ENCODE data around the gene ZNF784. TPM values are rescaled to one million over a fixed set of nuclear protein-coding genes. Genes with fewer than 3 reads are reported as not detected.

Gene ZNF784
- total RNA-seq, 3 donors from 2014 or later (not counting 1 experiment from before 2014, with no cell fraction given) = 6.4 to 7.9 (median 7.1) TPM

DNA sequence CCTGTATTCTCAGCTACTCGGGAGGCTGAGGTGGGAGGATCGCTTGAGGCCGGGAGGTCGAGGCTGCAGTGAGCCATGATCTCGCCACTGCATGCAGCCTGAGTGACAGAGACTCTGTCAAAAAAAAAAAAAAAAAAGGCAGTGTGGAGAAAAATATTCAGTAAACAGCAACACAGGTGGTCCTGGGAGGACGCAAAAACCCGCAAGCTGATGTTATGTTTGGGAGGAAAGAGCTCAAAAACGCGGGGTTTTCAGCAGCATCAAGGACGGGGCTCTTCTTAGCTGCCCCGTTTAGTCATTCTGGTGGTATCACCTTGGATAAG, 599 bp upstream of the ZNF784 start:
- no peaks in the 10 kb centered on the region for H3K9me3 ChIP-seq (ENCODE audit: control insufficient read depth, insufficient read depth, low read length)
- no peaks in the 10 kb centered on the region for H3K9me3 Mint-ChIP-seq
- H3K4me1 Mint-ChIP-seq = peaks cover 14 to 27% of the 10 kb centered on the region in 2 donors
- intact Hi-C loops (cut with micrococcal nuclease) = no loop called here
- H3K27ac Mint-ChIP-seq = peak overlapping the region; percentile 88 to 98
- DNase-seq (no peak), ATAC-seq (no peak)
- H3K27me3 ChIP-seq (ENCODE audit: control insufficient read depth, insufficient read depth, low read length) = no peaks in the 10 kb centered on the region
- WGBS (ENCODE audit: insufficient coverage) = 56% methylated on average over 11 of the region's 11 CpGs
- no peaks in the 10 kb centered on the region for H3K36me3 Mint-ChIP-seq
- H3K36me3 ChIP-seq (ENCODE audit: control insufficient read depth, insufficient read depth, low read length) = no peaks in the 10 kb centered on the region
- H3K4me1 ChIP-seq (ENCODE audit: control insufficient read depth, insufficient read depth, low read length) = peaks cover 19% of the 10 kb centered on the region
- peak overlapping the region; percentile 64 for H3K4me3 ChIP-seq (ENCODE audit: low read length)
- H3K4me3 Mint-ChIP-seq = peak overlapping the region; percentile 87
- TF ChIP-seq, protein P1, sequence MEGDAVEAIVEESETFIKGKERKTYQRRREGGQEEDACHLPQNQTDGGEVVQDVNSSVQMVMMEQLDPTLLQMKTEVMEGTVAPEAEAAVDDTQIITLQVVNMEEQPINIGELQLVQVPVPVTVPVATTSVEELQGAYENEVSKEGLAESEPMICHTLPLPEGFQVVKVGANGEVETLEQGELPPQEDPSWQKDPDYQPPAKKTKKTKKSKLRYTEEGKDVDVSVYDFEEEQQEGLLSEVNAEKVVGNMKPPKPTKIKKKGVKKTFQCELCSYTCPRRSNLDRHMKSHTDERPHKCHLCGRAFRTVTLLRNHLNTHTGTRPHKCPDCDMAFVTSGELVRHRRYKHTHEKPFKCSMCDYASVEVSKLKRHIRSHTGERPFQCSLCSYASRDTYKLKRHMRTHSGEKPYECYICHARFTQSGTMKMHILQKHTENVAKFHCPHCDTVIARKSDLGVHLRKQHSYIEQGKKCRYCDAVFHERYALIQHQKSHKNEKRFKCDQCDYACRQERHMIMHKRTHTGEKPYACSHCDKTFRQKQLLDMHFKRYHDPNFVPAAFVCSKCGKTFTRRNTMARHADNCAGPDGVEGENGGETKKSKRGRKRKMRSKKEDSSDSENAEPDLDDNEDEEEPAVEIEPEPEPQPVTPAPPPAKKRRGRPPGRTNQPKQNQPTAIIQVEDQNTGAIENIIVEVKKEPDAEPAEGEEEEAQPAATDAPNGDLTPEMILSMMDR (IDR thresholded peaks at IDR 0.05) = no peak
- peak overlapping the region; percentile 97 for H3K27ac ChIP-seq (ENCODE audit: low read length)
- no peaks in the 10 kb centered on the region for H3K27me3 Mint-ChIP-seq (ENCODE audit: low read depth in 2 of 2)

DNA sequence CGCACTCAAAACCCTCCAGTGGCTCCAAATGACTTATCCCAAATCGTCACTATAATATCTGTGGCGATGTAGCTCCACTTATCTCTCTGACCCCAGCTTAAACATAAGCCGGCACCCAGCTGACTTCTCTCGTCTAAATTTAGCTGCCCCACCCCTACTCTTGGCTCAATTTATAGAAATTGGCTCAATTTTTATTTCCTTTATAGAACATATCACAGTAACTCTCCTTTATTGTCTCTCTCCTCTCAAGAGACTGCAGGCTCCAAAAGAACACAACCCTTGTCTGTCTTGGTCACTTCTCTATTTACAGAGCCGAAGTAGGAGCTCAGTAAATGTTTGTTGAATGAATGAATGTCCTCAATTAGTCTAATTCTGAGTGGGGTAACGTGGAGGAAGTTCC, 805 bp downstream of the ZNF784 start:
- Histone ChIP-seq H3K36me3 (ENCODE audit: control insufficient read depth, insufficient read depth, low read length) (no peaks in the 10 kb centered on the region), H3K4me1 (ENCODE audit: control insufficient read depth, insufficient read depth, low read length) (peaks cover 20% of the 10 kb centered on the region), H3K27ac (ENCODE audit: low read length) (peak overlapping the region; percentile 40), H3K9me3 (ENCODE audit: control insufficient read depth, insufficient read depth, low read length) (no peaks in the 10 kb centered on the region), H3K27me3 (ENCODE audit: control insufficient read depth, insufficient read depth, low read length) (no peaks in the 10 kb centered on the region), H3K4me3 (ENCODE audit: low read length) (no peak overlapping the region)
- intact Hi-C loops (cut with micrococcal nuclease) = no loop called here
- H3K36me3 Mint-ChIP-seq = no peaks in the 10 kb centered on the region
- DNase-seq = no peak
- H3K9me3 Mint-ChIP-seq = no peaks in the 10 kb centered on the region
- peak overlapping the region; percentile 88 to 98 for H3K27ac Mint-ChIP-seq
- no peaks in the 10 kb centered on the region for H3K27me3 Mint-ChIP-seq (ENCODE audit: low read depth in 2 of 2)
- WGBS (ENCODE audit: insufficient coverage) = 94% methylated on average over 6 of the region's 7 CpGs
- no peak overlapping the region for H3K4me3 Mint-ChIP-seq
- H3K4me1 Mint-ChIP-seq = peaks cover 14 to 29% of the 10 kb centered on the region in 2 donors
- TF ChIP-seq, protein P1 (IDR thresholded peaks at IDR 0.05) = no peak
- ATAC-seq = no peak

DNA sequence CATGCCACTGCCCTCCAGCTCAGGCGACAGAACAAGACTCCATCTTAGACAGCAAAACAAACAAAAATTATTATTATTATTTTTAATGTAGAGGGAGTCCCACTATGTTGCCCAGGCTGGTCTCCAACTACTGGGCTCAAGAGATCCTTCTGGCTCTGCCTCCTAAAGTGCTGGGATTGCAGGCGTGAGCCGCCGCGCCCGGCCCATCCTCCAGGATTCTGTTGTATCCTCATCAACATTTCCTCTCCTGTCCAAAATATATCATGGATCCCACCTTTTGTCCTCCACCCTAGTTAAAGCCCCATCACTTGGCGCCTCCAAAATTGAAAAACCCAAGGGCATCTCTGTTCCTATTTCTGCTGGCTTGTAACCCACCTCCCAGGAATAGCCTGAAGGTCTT, 1.2 kb downstream of the ZNF784 start:
- no peak overlapping the region for H3K4me3 Mint-ChIP-seq
- H3K9me3 Mint-ChIP-seq = no peaks in the 10 kb centered on the region
- peaks cover 14 to 31% of the 10 kb centered on the region in 2 donors for H3K4me1 Mint-ChIP-seq
- Histone ChIP-seq H3K36me3 (ENCODE audit: control insufficient read depth, insufficient read depth, low read length) (no peaks in the 10 kb centered on the region), H3K27me3 (ENCODE audit: control insufficient read depth, insufficient read depth, low read length) (no peaks in the 10 kb centered on the region), H3K4me1 (ENCODE audit: control insufficient read depth, insufficient read depth, low read length) (peaks cover 21% of the 10 kb centered on the region), H3K27ac (ENCODE audit: low read length) (no peak overlapping the region), H3K9me3 (ENCODE audit: control insufficient read depth, insufficient read depth, low read length) (no peaks in the 10 kb centered on the region), H3K4me3 (ENCODE audit: low read length) (no peak overlapping the region)
- DNase-seq (no peak), ATAC-seq (no peak)
- H3K27ac Mint-ChIP-seq = peak overlapping the region; percentile 88 to 98
- no peaks in the 10 kb centered on the region for H3K27me3 Mint-ChIP-seq (ENCODE audit: low read depth in 2 of 2)
- TF ChIP-seq, protein P1 (IDR thresholded peaks at IDR 0.05) = no peak
- intact Hi-C loops (cut with micrococcal nuclease) = no loop called here
- WGBS (ENCODE audit: insufficient coverage) = 98% methylated on average over 6 of the region's 7 CpGs
- H3K36me3 Mint-ChIP-seq = no peaks in the 10 kb centered on the region

DNA sequence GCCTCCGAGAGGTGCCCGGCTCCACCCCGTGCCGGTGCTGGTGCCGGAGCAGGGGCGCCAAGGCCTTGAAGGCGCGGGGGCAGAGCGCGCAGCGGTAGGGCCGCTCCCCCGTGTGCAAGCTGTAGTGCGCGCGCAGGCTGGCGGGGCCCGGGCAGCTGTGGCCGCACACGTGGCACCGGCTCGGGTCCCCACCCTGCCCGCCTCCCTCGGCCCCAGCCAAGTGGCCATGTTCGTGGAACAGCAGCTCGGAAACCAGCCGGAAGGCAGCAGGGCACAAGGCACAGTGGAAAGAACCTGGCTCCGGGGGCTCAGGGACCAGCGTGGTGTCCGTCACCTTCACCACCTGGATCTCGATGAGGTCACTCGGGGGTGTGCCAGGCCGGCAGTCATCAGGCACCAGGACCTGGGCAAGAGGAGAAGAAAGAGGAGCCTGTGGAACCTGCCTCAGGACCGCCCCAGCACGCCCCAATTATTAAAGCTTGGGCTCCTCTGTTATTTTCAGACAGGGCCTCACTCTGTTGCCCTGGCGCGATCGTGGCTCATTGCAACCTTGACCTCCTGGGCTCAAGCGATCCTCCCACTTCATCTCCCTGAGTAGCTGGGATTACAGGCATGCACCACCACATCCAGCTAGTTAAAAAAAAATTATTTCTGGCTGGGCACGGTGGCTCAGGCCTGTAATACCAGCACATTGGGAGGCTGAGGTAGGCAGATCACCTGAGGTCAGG, 2.0 kb downstream of the ZNF784 start:
- Mint-ChIP-seq H3K4me3 (no peak overlapping the region), H3K27ac (no peak overlapping the region), H3K9me3 (no peaks in the 10 kb centered on the region), H3K4me1 (peaks cover 14 to 31% of the 10 kb centered on the region in 2 donors), H3K36me3 (no peaks in the 10 kb centered on the region), H3K27me3 (ENCODE audit: low read depth in 2 of 2) (no peaks in the 10 kb centered on the region)
- H3K27ac ChIP-seq (ENCODE audit: low read length) = no peak overlapping the region
- H3K4me1 ChIP-seq (ENCODE audit: control insufficient read depth, insufficient read depth, low read length) = peaks cover 21% of the 10 kb centered on the region
- H3K9me3 ChIP-seq (ENCODE audit: control insufficient read depth, insufficient read depth, low read length) = no peaks in the 10 kb centered on the region
- peaks cover 4% of the 10 kb centered on the region for H3K36me3 ChIP-seq (ENCODE audit: control insufficient read depth, insufficient read depth, low read length)
- intact Hi-C loops (cut with micrococcal nuclease) = no loop called here
- no peaks in the 10 kb centered on the region for H3K27me3 ChIP-seq (ENCODE audit: control insufficient read depth, insufficient read depth, low read length)
- no peak for DNase-seq
- no peak for ATAC-seq
- TF ChIP-seq, protein P1 (IDR thresholded peaks at IDR 0.05) = no peak
- no peak overlapping the region for H3K4me3 ChIP-seq (ENCODE audit: low read length)
- WGBS (ENCODE audit: insufficient coverage) = 98% methylated on average over 40 of the region's 40 CpGs

Measured in natural killer cell (primary cell).